Thyroid gland (tissue), 4 donors: ENCODE measurements around the gene MALAT1. TPM values are rescaled to one million over a fixed set of nuclear protein-coding genes. Genes with fewer than 3 reads are reported as not detected.

Experiments
- DNase-seq, 2 donors: peaks; one replicate each; pipeline ENCODE4 v3.0.0-alpha.2; 2019
- H3K27ac ChIP-seq, 3 donors: fragments of 200-600 bp; sonication (generic); 1 replicate in 2 of 3; 2 replicates in 1 of 3; pipeline ENCODE4 v1.5.1; 2016 to 2019; ENCODE audit warnings: mild to moderate bottlenecking in 1 of 3, moderate library complexity in 1 of 3
- H3K27me3 ChIP-seq: fragments of 200-600 bp; sonication (generic); one replicate; pipeline ENCODE4 v1.5.1; 2019
- H3K36me3 ChIP-seq, 2 donors: fragments of 200-600 bp; sonication (generic); one replicate each; pipeline ENCODE4 v1.5.1; 2016 to 2019
- H3K4me1 ChIP-seq, 2 donors: fragments of 200-600 bp; sonication (generic); one replicate each; pipeline ENCODE4 v1.5.1; 2017 to 2019
- H3K4me3 ChIP-seq, 3 donors: fragments of 200-600 bp; sonication (generic); replicated peaks in 1 of 3; 1 replicate in 2 of 3; 2 replicates in 1 of 3; pipeline ENCODE4 v1.5.1; 2016; ENCODE audit warnings: mild to moderate bottlenecking in 1 of 3
- H3K9me3 ChIP-seq: fragments of 200-600 bp; sonication (generic); one replicate; pipeline ENCODE4 v1.5.1; 2017
- POLR2A ChIP-seq, 2 donors: fragments of 450-650 bp; IDR thresholded peaks; one replicate each; pipeline ENCODE4 v1.6.1; 2017; ENCODE audit warnings: antibody characterized with exemption in 2 of 2, mild to moderate bottlenecking in 2 of 2, moderate library complexity in 1 of 2
- WGBS, 2 donors: methylation state at CpG; one replicate each; pipeline ENCODE4 v1.1.5; 2017; 5-methylcytosine and 5-hydroxymethylcytosine counted together
- intact Hi-C: fragments of 100-400 bp; cut with DNase I; formaldehyde crosslinking; loops from one replicate; pipeline ENCODE4 v1.15.1; 2023
- total RNA-seq, 4 donors: library from RNA; depleted of rRNA; stranded (reverse); fragments of >200 nt; gene quantifications; one replicate each; pipeline ENCODE4 v1.2.3, GENCODE V29; 2016
- TF ChIP-seq, protein P1 (sequence below), 6 experiments: fragments of 200-600 bp in 3 of 6; fragments of 450-650 bp in 3 of 6; sonication (generic) in 3 of 6; IDR thresholded peaks; one replicate each; pipeline ENCODE4 v1.5.1; 2016 to 2019; ENCODE audit warnings: antibody characterized with exemption in 6 of 6, mild to moderate bottlenecking in 2 of 6, inconsistent platforms in 1 of 6, moderate library complexity in 1 of 6

Gene MALAT1
- total RNA-seq, 4 donors from 2014 or later = 20,994 to 36,233 (median 26,043) TPM

DNA sequence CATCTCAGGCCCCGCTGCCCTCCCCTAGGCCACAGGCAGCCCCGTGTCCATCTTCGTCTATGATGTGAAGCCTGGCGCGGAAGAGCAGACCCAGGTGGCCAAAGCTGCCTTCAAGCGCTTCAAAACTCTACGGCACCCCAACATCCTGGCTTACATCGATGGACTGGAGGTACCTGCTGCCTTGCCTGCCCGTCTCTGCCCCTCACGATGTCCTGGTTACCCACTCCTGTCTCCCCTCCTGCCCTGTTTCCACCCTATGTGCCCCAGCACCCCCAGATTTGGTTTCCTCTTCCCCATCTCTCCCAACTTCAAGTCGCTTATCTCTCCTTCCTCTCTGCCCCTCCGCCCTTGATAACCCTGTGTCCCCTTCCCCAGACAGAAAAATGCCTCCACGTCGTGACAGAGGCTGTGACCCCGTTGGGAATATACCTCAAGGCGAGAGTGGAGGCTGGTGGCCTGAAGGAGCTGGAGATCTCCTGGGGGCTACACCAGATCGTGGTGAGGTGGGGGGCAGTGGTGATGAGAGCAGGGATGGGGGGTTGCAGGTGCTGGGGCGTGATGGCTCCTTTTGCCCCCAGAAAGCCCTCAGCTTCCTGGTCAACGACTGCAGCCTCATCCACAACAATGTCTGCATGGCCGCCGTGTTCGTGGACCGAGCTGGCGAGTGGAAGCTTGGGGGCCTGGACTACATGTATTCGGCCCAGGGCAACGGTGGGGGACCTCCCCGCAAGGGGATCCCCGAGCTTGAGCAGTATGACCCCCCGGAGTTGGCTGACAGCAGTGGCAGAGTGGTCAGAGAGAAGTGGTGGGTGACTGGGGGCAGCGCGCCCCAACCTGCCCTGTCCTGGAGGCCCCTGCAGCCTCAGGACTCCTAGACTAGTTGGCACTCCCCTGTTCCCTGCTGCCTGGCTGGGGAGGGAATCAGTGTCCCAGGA, 27.0 kb downstream of the MALAT1 start:
- Histone ChIP-seq H3K36me3 (peaks cover 19 to 20% of the 10 kb centered on the region in 2 donors), H3K9me3 (no peaks in the 10 kb centered on the region), H3K27ac (peak overlapping the region; percentile 81 to 89 (median 86)), H3K27me3 (no peaks in the 10 kb centered on the region), H3K4me1 (peaks cover 32 to 39% of the 10 kb centered on the region in 2 donors), H3K4me3 (peak overlapping the region; percentile 96 to 99 (median 99))
- WGBS, 2 donors = 50 to 54% methylated on average over 29 to 31 of the region's 31 CpGs
- intact Hi-C loops = loop anchor here (10.0 kb wide), 1 partner anchor 241 kb away; no protein-coding TSS in a partner anchor
- TF ChIP-seq POLR2A (IDR thresholded peaks at IDR 0.05) = no peak
- TF ChIP-seq, protein P1, sequence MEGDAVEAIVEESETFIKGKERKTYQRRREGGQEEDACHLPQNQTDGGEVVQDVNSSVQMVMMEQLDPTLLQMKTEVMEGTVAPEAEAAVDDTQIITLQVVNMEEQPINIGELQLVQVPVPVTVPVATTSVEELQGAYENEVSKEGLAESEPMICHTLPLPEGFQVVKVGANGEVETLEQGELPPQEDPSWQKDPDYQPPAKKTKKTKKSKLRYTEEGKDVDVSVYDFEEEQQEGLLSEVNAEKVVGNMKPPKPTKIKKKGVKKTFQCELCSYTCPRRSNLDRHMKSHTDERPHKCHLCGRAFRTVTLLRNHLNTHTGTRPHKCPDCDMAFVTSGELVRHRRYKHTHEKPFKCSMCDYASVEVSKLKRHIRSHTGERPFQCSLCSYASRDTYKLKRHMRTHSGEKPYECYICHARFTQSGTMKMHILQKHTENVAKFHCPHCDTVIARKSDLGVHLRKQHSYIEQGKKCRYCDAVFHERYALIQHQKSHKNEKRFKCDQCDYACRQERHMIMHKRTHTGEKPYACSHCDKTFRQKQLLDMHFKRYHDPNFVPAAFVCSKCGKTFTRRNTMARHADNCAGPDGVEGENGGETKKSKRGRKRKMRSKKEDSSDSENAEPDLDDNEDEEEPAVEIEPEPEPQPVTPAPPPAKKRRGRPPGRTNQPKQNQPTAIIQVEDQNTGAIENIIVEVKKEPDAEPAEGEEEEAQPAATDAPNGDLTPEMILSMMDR (IDR thresholded peaks at IDR 0.05) = no peak
- DNase-seq = no peak

DNA sequence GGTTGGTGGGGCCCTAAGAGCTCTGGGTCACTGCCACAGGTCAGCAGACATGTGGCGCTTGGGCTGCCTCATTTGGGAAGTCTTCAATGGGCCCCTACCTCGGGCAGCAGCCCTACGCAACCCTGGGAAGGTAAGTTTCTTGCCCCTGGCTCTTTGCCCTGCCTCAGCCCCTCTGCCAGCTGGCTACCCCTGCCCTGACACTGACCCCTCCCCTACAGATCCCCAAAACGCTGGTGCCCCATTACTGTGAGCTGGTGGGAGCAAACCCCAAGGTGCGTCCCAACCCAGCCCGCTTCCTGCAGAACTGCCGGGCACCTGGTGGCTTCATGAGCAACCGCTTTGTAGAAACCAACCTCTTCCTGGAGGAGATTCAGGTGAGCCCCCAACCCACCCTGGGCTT, 27.9 kb downstream of the MALAT1 start:
- H3K27ac ChIP-seq = no peak overlapping the region
- H3K4me1 ChIP-seq = peaks cover 27 to 34% of the 10 kb centered on the region in 2 donors
- intact Hi-C loops = loop anchor here (10.0 kb wide), 1 partner anchor 242 kb away; no protein-coding TSS in a partner anchor
- H3K36me3 ChIP-seq = peaks cover 29% of the 10 kb centered on the region in 2 donors
- H3K27me3 ChIP-seq = no peaks in the 10 kb centered on the region
- WGBS, 2 donors = 94 to 97% methylated on average over 7 to 8 of the region's 8 CpGs
- no peaks in the 10 kb centered on the region for H3K9me3 ChIP-seq
- no peak for DNase-seq
- TF ChIP-seq, protein P1 (IDR thresholded peaks at IDR 0.05) = no peak
- no peak for TF ChIP-seq POLR2A (IDR thresholded peaks at IDR 0.05)
- H3K4me3 ChIP-seq = no peak overlapping the region

DNA sequence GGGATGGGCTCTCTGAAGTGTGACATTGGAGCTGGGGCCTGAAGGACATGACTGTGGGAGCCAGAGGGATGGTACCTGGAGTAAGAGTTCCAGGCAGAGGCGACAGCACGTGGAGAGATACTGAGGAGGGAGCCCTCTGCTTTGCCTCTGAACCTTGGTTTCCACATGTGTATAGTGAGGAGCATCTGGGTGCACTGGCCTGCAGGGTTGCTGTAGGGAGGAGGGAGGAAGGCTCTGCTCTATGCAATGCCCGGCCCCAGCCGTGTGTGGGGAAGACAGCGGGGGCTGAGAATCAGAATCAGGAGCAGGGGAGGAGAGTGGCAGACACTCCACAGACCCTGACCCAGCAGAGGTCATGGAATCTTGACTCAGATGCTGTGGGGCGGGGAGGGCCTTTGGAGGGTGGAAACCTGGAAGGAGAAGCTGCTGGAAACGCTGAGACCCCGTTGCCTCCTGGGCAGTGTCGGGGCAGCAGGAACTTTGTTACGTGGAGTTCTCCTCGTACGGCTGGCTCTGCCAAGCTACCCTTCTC, 30.0 kb downstream of the MALAT1 start:
- intact Hi-C loops = loop anchor here (10.0 kb wide), 1 partner anchor 244 kb away; no protein-coding TSS in a partner anchor
- Histone ChIP-seq H3K36me3 (peaks cover 45 to 48% of the 10 kb centered on the region in 2 donors), H3K4me1 (peaks cover 18 to 20% of the 10 kb centered on the region in 2 donors), H3K9me3 (no peaks in the 10 kb centered on the region), H3K4me3 (no peak overlapping the region), H3K27ac (no peak overlapping the region), H3K27me3 (no peaks in the 10 kb centered on the region)
- no peak for DNase-seq
- no peak for TF ChIP-seq POLR2A (IDR thresholded peaks at IDR 0.05)
- TF ChIP-seq, protein P1 (IDR thresholded peaks at IDR 0.05) = no peak
- 90 to 92% methylated on average over 12 of the region's 12 CpGs for WGBS, 2 donors

DNA sequence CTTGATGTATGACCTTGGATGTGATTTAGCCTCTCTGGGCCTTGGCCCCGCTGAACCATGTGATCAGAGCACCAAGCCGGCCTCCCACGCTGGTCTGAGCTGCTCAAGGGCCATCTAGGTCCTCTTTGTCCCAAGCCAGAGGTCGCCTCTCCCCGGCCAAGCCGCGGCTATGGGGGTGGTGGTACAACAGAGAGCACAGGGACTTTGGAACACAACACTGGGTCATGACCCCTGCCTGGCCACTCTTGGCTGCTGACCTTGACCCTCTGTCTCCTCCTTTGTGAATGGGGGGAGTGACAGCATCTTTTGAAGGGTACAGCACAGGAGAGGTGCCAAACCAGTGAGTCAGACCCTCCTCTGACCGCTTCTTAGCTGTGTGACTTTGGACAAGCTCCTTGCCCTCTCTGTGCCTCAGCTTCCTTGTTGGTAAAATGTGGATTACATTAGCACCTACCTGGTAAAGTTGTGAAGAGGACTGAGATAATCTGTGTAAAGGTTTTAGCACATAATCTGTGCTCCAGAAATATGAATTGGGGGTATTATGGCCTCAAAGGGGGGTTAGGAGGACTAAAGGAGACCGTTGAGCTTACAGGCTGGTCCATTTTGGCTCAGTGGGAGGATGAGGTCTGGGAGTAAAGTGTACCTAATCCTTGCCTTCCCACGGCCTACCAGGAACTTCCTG, 30.8 kb downstream of the MALAT1 start:
- no peak overlapping the region for H3K27ac ChIP-seq
- TF ChIP-seq, protein P1 (IDR thresholded peaks at IDR 0.05) = no peak
- TF ChIP-seq POLR2A (IDR thresholded peaks at IDR 0.05) = no peak
- no peak overlapping the region for H3K4me3 ChIP-seq
- H3K9me3 ChIP-seq = no peaks in the 10 kb centered on the region
- H3K27me3 ChIP-seq = no peaks in the 10 kb centered on the region
- no peak for DNase-seq
- H3K36me3 ChIP-seq = peaks cover 45 to 49% of the 10 kb centered on the region in 2 donors
- WGBS, 2 donors = 77 to 83% methylated on average over 7 to 10 of the region's 10 CpGs
- intact Hi-C loops = loop anchor here (10.0 kb wide), 1 partner anchor 245 kb away; no protein-coding TSS in a partner anchor
- peaks cover 11 to 14% of the 10 kb centered on the region in 2 donors for H3K4me1 ChIP-seq
